Left lung (tissue), 10 donors: ENCODE data around the gene TAGLN2. TPM values are rescaled to one million over a fixed set of nuclear protein-coding genes. Genes with fewer than 3 reads are reported as not detected.
A peak's percentile ranks its signal among the peaks of the same experiment; 100 is the strongest.

ENCODE experiments used
- ATAC-seq: fragments of 200-7000 bp; cut with Tn5 transposase; one replicate; pipeline ENCODE4 v1.9.1; 2020; ENCODE audit warnings: moderate library complexity
- DNase-seq, 4 donors: peaks; one replicate each; pipeline ENCODE4 v3.0.0-alpha.2; 2013 to 2020
- H3K27ac ChIP-seq, 2 donors: fragments of 200-600 bp; sonication (generic) in 1 of 2; one replicate each; pipeline versions ENCODE4 v1.5.0 to v1.8.0; 2020 to 2021
- H3K27me3 ChIP-seq, 2 donors: fragments of 200-600 bp; sonication (generic) in 1 of 2; one replicate each; pipeline versions ENCODE4 v1.5.0 to v1.8.0; 2020 to 2021
- H3K36me3 ChIP-seq, 2 donors: fragments of 200-600 bp; sonication (generic) in 1 of 2; one replicate each; pipeline versions ENCODE4 v1.5.0 to v1.8.0; 2020 to 2021
- H3K4me1 ChIP-seq, 2 donors: fragments of 200-600 bp; one replicate each; pipeline ENCODE4 v1.8.0; 2021
- H3K4me3 ChIP-seq, 2 donors: fragments of 200-600 bp; sonication (generic) in 1 of 2; one replicate each; pipeline versions ENCODE4 v1.5.0 to v1.8.0; 2020 to 2021; ENCODE audit warnings: mild to moderate bottlenecking in 1 of 2
- H3K9me3 ChIP-seq, 2 donors: fragments of 200-600 bp; sonication (generic) in 1 of 2; one replicate each; pipeline versions ENCODE4 v1.5.0 to v1.8.0; 2020 to 2021
- CTCF ChIP-seq, 2 donors: fragments of 200-600 bp; sonication (generic) in 1 of 2; IDR thresholded peaks; one replicate each; pipeline versions ENCODE4 v1.5.0 to v1.8.0; 2021; ENCODE audit warnings: antibody characterized with exemption in 2 of 2
- intact Hi-C, 2 donors: fragments of 100-400 bp; cut with DNase I; formaldehyde crosslinking; loops; one replicate each; pipeline versions ENCODE4 v1.11.2 to v1.14.2; 2022
- polyA plus RNA-seq, 6 donors: library from polyadenylated mRNA; unstranded; fragments of 120-200 nt; gene quantifications; one replicate each; pipeline ENCODE4 v1.2.1, GENCODE V29; 2013; ENCODE audit not compliant: insufficient read length in 6 of 6
- total RNA-seq, 2 donors: library from RNA; stranded (reverse); fragmentation: NEBNext Ultra II Directional; extraction: Animal tissue kit (Norgen Biotek cat#: 25700); gene quantifications; one replicate each; pipeline ENCODE4 v1.2.1, GENCODE V29; 2021
- donor health status: DM: no; HTN: yes; CAD: no.
- donor health status: DM: no; HTN: no; CAD: no.

The TAGLN2 gene
- total and polyA plus RNA-seq, 8 donors: 301 to 617 (median 349) TPM

GRCh38 chr1:159951016-159951415 lies 25.7 kb upstream of the TAGLN2 start:
- no peak for TF ChIP-seq CTCF (IDR thresholded peaks at IDR 0.05)
- H3K4me1 ChIP-seq: peaks cover 0 to 6% of the 10 kb centered on the region in 2 donors
- H3K36me3 ChIP-seq: no peaks in the 10 kb centered on the region
- H3K27ac ChIP-seq: no peak overlapping the region
- intact Hi-C loops: no loop called here
- DNase-seq (no peak), ATAC-seq (no peak)
- H3K4me3 ChIP-seq: no peak overlapping the region
- H3K27me3 ChIP-seq: peaks cover 0 to 23% of the 10 kb centered on the region in 2 donors
- H3K9me3 ChIP-seq: no peaks in the 10 kb centered on the region

GRCh38 chr1:159949981-159950381 lies 24.7 kb upstream of the TAGLN2 start:
- peaks cover 0 to 33% of the 10 kb centered on the region in 2 donors for H3K27me3 ChIP-seq
- ATAC-seq (no peak), DNase-seq (no peak)
- H3K27ac ChIP-seq: no peak overlapping the region
- no peaks in the 10 kb centered on the region for H3K36me3 ChIP-seq
- intact Hi-C loops: loop anchor here in 1 of 2 donors (10.0 kb wide), 1 partner anchor 55 kb away; no protein-coding TSS in a partner anchor
- TF ChIP-seq CTCF (IDR thresholded peaks at IDR 0.05): no peak
- H3K9me3 ChIP-seq: no peaks in the 10 kb centered on the region
- H3K4me3 ChIP-seq: no peak overlapping the region
- peaks cover 0 to 15% of the 10 kb centered on the region in 2 donors for H3K4me1 ChIP-seq

GRCh38 chr1:159949123-159949522 lies 23.8 kb upstream of the TAGLN2 start:
- no peak overlapping the region for H3K27ac ChIP-seq
- TF ChIP-seq CTCF (IDR thresholded peaks at IDR 0.05): no peak

GRCh38 chr1:159947942-159948341 lies 22.6 kb upstream of the TAGLN2 start:
- H3K27ac ChIP-seq: no peak overlapping the region
- peaks cover 0 to 17% of the 10 kb centered on the region in 2 donors for H3K4me1 ChIP-seq
- no peaks in the 10 kb centered on the region for H3K9me3 ChIP-seq
- ATAC-seq: no peak
- no peak for TF ChIP-seq CTCF (IDR thresholded peaks at IDR 0.05)
- intact Hi-C loops: loop anchor here in 1 of 2 donors (10.0 kb wide), 1 partner anchor 57 kb away; no protein-coding TSS in a partner anchor
- H3K36me3 ChIP-seq: no peaks in the 10 kb centered on the region
- no peak overlapping the region for H3K4me3 ChIP-seq
- peaks cover 0 to 46% of the 10 kb centered on the region in 2 donors for H3K27me3 ChIP-seq
- no peak for DNase-seq

More at GRCh38 chr1:159949123-159949522, 23.8 kb upstream of the TAGLN2 start:
- Histone ChIP-seq H3K4me3 (no peak overlapping the region), H3K9me3 (no peaks in the 10 kb centered on the region), H3K27me3 (peaks cover 0 to 42% of the 10 kb centered on the region in 2 donors), H3K4me1 (peaks cover 0 to 17% of the 10 kb centered on the region in 2 donors), H3K36me3 (no peaks in the 10 kb centered on the region)
- ATAC-seq (no peak), DNase-seq (no peak)
- intact Hi-C loops: loop anchor here in 1 of 2 donors (10.0 kb wide), 1 partner anchor 56 kb away; no protein-coding TSS in a partner anchor

- intact Hi-C loops: loop anchor here in 1 of 2 donors (10.0 kb wide), 1 partner anchor 58 kb away; no protein-coding TSS in a partner anchor
- Histone ChIP-seq H3K4me1 (peaks cover 0 to 17% of the 10 kb centered on the region in 2 donors), H3K36me3 (no peaks in the 10 kb centered on the region), H3K9me3 (no peaks in the 10 kb centered on the region), H3K27me3 (peaks cover 0 to 40% of the 10 kb centered on the region in 2 donors), H3K27ac (no peak overlapping the region), H3K4me3 (peak overlapping the region in 1 of 2 donors; percentile 42)
- DNase-seq: no peak
- TF ChIP-seq CTCF (IDR thresholded peaks at IDR 0.05): no peak
- no peak for ATAC-seq
Measured at GRCh38 chr1:159946242-159947187, 21.2 kb upstream of the TAGLN2 start.
